Germinal center (tissue), 1 donor: ENCODE data around the gene GMDS.

Source experiments
- DNase-seq: peaks from one replicate; pipeline ENCODE4 v3.0.0; 2012; ENCODE audit warnings: mixed read lengths, low spot score

GMDS gene

DNA sequence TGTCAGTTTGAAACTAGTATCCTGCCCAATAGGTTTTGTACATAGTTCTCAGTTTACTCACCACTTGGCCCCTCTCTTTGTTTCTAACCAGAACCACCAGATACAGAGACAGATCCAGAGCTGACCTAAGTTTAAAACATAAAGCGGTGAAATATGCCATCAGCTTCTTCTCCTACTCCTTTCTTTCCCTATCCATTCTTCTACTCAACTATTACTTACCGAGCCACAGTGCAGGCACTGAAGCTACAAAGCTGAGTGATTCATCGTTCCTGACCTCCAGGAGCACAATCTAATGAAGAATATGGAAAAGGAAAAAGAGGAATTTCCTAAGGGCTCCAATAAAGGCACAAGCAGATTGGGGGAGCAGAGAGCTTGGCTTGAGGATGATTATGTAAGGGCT, 349.7 kb downstream of the GMDS start:
- DNase-seq: no peak

DNA sequence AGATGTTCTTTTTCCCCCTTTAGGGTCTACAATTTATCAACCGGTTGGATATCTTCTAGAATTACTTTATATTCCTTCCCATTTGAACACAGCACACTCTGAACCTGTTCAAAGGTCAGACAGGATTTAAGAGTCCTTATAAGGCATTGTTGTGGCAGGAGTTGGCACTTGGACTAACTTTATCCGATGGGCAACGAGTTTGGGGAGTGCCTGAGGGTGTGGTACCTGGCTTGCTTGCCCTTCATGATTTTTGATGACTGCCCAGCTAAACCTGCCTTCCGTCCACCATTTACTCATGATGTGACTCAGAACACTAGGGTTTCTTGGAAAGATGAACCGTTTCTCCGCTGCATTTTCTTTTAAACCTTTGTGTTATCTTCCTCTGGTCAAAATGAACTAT, 350.5 kb downstream of the GMDS start:
- DNase-seq: no peak

DNA sequence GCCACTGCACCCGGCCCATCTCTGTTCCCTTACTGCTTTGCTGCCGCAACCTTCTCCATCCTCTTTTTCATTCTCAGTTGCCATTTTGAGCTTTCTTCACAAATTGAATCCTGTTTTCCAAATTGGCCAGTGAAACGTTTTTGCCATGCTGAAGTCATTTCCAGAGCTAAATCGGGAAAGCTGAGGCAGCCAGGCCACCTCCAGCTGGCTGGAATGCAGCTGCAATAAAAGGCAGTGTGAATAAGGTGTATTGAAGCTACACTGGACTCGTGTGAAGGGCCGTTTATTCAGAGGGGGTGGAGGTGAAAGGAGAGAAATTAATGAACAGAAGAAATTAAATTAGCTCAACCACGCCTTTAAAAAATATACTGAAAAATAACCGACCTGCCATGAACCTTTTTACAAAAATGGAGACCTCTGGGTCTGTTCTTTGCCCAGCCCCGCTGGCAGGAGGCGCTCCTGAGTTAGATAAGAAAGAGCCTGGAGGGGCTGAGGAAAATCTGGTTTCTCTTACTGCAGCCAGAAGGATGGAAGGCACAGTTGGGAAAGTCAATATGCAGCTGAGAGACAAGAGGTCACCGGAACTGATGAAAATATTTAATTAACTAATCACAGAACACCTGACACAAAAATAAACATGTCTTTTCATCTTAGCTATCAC, 351.8 kb downstream of the GMDS start:
- no peak for DNase-seq

DNA sequence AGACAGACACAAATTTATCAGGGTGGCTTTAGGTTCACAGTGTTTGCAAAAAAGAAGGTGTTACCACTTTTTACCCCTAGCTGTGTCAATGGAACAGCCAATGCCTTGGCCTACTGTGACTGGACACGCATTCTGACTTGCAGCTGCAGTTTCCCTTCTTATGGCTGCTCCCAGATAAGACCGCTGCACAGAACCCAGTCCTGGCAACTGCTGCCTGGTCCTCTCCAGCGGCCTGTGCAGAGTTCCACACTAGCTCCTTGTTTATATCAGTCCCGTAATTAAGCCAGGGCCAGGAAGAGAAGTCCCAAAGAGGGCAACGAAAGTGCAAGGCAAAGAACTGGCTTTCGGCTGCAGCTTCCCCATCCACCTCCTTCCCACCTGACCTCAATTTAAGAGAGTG, 352.7 kb downstream of the GMDS start:
- no peak for DNase-seq

DNA sequence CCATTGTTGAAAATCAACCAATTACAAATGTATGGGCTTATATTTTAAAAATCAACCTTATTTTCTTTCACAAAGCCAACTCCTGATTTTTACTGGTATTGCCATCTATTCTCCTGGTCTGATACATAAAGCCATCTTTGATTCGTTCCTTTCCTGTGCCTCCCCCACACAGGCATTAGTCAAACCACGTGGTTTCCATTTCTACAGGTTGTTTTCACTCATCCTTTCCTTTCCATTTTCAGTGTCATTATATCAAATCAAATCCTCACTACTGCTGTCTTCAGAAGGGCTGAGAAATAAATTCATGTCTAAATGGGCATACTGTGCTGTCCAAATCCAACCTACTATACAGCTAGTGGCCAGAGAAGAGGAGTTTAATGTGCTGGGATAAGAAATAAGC, 354.4 kb downstream of the GMDS start:
- no peak for DNase-seq

DNA sequence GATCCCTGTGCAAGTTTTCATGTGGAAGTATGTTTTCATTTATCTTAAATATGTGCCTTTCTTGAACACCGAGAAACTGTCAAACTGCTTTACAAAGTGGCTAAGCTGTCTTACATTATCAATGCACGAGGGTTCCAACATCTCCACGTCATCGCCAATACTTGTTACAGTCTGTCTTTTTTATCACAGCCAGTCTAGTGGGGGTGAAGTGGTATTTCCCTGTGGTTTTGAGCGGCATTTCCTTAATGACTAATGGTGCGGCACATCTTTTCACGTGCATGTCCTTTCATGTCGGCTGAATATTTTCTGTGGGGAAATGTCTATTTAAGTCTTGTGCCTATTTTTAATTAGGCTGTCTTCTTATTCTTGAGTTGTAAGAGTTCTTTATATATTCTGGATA, 355.3 kb downstream of the GMDS start:
- no peak for DNase-seq

DNA sequence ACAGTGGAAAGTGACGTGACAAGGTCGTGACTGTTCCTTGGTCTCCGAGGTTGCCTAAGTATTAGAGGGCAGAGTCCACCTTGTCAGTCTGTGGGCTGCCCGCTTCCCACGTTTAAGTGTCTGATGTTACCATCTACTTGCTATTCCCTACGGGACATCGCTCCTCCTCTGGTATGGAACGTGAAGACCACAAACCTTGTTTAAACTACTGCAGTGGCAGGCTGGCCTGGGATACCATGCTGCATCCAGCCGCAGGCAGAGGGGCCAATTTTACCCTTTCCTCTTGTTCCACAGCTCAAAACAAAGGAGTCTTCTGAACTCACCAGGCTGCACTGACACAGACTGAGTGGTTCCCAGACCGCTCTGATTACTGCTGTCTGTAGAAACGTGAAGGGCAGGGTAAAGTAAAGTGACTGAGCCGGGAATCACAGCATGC, 359.8 kb downstream of the GMDS start:
- DNase-seq: no peak

DNA sequence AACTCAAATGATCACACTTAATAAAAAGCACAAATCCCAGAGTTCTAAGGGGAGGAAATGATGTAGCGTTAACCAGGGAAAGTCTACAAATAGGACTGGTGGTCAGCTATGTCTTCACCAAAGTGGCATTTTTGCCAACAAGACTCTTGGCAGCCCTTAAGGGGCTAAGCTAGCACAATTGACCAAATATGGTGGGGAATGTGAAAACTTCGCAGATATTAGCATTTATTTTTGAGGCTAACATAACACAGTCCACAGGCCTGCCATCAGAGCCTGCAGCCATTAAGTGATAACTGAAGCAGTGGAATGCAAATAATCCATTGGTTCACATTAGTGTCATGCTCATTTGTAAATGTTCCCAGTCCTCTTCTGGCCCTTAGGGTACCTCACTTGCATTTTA, 361.1 kb downstream of the GMDS start:
- DNase-seq: no peak

DNA sequence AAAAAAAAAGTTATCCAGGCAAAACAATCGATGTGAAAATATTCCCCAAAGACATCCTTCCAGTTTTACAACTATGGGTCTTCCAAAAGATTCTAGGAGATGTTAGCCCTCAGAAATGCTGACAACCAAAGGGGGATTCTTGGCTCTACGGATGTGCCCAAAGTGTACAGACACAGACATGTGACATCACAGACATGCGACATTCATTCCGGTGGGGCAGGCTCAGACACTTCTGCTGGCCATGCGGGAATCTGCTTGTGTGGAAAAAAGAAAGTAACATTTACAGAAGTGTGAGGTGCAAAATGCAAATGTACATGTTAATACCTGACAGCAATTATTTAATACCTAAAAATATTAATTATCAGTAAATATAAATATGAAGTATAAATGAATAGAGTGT, 367.1 kb downstream of the GMDS start:
- no peak for DNase-seq

DNA sequence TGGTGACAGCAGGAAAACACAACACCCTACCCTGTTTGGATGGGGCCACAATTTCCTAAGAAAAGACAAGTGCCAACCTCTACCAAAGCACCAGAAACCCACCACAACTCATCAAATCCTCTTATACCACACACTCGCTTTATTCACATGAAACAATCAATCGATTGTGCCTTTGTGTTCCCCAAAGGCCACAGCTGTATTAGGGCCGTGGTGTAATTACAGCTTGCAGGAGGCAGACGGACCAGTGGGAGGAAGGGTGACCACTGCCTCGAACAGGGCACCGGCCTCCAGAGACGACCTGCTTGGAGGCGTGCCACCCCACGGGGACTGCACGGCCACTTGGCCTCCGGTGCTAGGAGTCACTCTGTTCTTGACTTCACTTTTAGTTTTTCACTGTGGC, 371.6 kb downstream of the GMDS start:
- no peak for DNase-seq

DNA sequence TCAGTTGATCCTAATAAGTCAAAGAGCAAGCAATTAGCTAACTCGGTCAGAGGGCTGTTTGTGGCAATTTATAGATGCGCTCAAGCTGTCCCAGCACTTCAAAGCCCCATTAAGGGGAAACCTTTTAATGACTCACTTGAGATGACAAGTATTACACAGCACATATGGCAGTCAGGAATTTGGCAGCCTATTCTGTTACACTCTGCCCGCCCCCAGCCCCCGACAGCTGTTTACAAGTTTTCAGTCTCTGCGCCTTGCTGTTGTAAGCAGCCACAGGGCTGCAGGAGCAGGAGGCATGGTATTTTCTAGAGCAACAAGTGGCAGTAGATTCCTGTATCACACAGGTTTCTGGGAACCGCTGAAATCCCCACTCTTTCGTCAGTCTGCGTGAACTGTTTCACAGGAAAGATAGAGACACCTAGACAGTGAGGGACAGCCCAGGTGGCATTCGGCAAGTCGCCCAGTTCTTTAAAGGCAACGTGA, 372.7 kb downstream of the GMDS start:
- no peak for DNase-seq

DNA sequence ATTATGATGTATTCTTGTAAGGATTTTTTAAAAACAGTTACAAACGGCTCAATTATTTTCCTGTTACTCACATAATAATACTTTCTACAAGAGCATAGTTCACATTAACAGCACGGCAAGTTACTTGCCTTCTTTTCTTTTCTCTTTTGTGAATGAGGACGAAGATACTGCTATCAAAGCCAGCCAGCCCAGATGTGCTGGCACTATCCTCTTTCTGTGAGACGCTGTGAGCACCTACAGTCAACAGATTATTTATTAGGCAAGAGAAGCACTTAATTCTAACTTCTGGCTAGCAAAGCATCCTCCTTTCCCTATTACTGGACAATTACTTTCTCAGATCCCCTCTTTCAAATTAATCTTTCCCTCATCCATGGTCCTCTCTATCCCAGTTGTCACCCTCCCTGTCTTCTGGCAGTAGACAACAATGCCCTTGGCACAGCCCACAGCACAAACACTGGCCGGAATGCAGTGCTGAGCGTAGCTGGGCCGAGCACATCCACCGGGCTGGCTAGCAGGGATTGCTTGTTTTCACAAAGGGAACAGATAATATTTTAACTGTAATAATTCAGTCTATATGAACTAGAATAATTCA, 373.6 kb downstream of the GMDS start:
- no peak for DNase-seq

DNA sequence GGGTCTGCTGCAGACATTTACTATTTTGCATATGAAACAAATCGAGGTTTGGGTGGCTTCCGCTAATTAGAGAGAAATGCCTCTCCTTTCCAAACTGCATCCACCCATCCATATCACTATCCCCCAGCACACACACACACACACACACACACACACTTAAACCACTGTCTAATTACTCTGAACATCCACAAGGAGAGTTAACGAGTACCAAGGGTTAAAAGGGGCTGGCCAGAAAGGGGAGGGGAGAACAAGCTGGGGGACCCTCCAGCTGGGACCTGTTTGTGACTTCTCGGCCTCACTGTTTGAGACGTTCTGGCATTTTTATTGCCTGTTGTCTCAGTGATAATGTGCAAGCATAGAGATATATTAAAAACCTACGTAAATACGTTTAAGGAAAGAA, 374.5 kb downstream of the GMDS start:
- DNase-seq: no peak

DNA sequence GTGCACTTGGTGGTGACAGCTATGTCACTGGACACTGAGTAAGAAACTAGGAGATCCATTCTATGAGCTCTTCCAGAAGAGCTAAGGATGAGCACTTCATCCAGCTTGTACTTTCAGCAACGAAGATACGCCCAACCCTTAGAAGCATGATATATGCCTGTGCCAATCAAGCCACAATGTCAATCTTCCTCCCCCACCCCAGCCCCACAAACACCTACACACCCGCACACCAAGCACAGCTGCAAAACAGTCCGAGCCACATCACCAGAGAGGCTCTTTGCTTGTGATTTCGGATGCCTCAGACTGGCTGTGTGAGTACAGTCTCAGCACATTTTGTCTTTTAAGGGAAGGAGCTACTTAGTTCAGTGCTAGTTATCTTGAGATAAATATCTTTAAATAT, 375.2 kb downstream of the GMDS start:
- DNase-seq: peak; percentile 10

DNA sequence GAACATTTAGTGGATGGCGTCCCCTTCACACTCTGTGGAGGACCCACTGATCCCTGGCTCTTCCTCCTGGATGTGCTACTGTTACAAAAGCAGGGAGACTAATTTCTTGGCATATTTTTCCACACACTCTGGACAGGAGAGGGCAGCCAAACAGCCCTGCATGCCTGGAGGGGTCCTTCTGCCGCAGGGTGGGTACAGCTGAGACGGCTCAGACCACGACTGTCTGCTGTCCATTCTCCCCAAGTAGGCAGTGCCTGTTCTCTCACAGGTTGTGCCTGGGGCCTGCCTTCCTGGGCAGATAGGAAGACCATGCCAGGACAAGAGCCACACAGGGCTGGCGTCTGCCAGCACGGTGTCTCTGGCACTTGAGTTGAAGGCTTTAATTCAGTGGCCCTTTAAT, 375.6 kb downstream of the GMDS start:
- DNase-seq: no peak

DNA sequence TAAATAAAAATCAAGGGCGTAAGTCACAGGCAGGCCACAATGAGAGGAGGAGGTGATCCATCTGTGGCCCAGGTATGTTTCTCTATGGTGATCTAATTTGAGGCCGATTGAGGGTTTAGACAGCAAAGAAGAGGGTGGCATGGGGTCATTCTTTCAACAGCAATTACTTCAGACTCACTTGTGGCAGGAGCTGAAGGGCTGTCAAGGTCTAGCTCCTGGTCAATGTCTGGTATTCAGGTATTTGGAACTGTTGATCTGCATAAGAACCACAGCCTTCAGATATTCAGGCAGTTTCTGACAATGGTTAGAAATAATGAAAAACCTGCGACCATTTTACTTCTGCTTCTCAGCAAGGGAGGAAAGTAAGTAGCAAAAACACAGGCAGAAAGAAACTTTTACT, 376.1 kb downstream of the GMDS start:
- no peak for DNase-seq

DNA sequence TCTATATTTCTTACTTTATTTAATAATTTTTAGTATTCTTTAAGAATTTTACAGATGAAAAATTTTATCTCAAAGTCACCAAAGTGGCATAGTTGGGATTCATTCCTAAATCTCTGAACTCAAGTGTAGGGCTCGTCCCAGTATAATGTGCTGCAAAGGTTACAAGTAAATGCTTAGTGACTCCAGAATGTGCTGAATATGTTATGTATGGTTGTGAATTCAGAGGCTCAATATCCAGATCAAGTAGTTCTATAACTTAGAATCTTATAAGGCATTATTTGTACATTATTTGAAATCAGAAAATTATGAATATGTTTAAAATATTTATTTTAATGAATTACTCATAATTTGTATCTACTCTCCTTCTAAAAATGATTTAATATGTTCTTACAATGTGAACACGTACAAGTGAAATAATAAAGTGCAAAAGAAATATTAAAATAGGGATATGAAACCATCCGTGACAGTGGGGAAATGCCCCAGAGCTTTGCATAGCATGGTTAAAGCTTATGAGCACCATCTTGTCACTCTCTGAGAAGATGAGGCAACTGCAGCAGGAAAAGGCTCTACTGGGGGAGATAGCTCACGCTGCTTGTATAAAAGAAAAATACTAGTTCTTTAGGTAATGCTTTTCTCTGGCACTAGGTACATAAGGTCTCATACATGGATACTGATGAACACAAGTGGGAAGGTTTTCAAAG, 376.7 kb downstream of the GMDS start:
- DNase-seq: peak; percentile 64

DNA sequence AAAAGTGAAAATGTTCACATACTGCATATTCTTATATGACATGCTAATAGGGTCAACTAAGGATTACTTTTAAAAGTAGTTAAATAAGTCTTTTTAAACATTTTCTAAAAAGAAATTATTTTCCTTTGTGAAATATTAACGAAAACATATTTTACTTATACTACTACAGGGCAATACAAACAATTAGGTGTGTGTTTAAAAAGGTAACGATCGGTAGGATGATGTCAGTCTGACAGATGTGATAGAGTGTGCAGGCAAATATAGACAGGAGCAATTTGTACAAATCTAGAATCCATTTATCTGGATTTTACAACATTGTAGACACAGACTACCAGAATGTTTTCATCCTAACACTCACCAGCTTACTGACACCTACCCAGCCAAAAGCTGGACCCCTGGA, 378.2 kb downstream of the GMDS start:
- DNase-seq: no peak

DNA sequence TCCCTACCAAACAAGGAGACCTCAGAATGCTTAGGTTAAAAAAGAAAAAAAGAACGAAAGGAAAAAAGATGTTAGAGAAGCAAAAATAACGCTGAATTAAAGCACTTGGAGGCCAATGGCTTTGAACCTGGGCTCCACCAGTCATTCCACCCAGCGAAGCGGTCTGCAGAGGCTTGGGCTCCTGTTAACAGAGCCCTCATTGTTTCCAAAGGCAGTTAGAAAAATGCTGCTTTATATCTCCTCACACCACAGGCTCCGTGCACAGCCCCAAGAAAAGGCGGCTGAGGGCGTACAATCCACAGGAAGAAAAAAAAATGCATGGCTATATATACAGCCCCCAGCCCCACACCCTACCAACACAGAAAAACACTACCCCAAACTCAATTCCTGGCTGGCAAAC, 379.8 kb downstream of the GMDS start:
- DNase-seq: no peak

DNA sequence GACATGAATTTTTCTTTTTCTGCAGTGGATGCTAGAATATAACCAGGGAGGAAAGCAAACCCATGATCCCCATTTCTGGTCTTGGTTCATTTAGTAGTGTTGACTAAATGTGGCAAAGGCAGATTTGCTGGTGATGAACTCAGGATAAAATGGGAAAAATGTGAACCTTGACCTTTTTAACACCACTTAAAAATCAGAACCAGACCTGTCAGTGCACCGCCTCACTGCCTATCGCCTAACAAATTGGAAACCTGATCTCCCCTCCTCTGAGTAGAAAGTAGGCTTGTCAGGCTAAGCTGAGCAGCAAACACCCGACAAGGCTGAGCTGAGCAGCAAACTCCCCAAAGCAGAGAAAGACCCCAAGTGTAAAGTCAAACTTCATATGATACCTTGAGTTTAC, 380.9 kb downstream of the GMDS start:
- DNase-seq: no peak

DNA sequence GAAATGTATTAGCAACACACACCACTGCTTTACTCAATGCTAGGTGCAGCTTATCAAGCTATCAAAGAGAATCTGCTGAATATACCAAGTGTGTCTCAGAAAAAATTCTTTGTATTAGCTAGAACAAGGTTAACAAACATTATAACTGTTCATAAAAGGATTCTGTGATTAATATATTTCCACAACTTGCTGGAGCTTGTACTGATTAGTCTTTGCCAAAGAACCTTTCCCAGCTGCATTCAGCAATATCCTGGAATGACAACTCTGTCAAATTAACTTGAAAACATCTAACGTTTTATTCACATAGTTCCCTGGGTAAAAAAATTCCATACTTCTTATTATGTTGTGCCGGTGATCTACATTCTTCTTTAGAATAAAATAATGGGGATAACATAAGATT, 383.0 kb downstream of the GMDS start:
- no peak for DNase-seq

DNA sequence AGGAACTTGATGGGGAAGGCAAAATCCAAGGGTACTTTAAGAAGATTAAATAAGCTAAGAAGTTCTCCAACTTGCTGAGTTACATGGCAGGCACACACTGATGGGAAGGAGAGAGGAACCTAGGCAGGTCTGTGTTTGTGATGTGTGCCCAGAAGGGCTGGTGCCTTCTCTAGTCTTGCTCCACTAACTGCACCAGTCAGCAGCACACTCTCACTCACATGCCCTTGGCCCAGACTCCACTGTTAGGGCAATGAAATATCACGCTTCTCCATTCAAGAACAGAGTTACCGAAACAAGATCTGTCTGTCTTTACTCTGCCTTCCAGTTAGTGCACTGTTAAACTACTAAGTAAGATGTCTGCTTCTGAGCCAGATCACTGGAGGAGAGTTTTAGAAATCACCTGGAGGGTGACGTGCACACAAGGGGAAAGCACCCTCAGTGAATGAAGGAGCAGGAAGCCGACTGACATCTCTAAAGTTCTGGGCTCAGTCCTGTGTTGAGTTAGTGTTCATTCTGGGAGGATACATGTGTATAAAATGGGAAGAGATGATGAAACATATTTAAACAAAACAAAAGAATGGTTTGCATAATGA, 384.6 kb downstream of the GMDS start:
- peak; percentile 13 for DNase-seq

DNA sequence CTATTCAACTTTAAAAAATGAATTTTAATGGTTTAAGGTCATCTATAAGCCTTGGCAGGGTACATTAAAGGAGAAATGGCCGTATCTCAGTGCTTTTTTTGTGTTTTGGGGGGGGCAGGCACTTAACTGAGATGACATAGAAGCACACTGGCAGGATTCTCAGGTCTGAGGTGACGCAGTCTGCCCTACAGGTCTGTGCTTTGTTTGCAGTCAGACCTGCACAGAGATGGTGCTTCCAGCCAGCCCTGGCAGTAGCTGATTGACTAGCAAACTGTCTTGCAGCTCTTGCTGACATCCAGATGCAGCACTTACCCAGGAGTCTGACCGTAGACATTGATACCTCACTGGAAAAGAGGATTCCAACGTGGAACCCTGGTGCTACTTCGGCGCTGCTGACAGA, 386.5 kb downstream of the GMDS start:
- DNase-seq: no peak
